Smooth muscle cell of bladder (primary cell): Measurements from ENCODE around the gene UBQLN3. TPM values are rescaled to one million over a fixed set of nuclear protein-coding genes. Genes with fewer than 3 reads are reported as not detected.

Source experiments
- total RNA-seq: library from RNA; depleted of rRNA; stranded (reverse); fragments of >200 nt; gene quantifications from 2 replicates; pipeline ENCODE4 v1.2.3, GENCODE V29; 2014

Gene UBQLN3
- total RNA-seq = under 0.01 and 0.14 TPM in 2 replicates

DNA sequence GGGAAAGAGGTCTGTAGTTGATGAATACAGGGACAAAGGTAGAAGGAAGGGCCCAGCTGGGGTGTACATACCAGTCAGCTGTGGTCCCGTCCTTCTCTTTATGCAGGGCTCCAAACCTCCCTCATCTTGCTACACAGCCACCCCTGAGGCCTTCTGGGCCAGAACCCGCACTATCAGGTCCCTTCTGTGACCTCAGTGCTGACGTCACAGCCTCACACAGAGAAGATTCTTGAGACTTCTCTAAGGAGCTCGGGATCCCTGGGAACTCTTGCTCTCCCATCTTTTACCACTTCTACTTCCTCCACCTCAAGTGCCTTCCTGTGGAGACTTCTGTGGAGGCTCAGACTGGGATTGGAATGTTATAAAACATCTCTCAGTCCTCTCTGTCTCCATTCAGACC is at the start of gene UBQLN3:
TSS of gene UBQLN3 (minus strand) at position 155 of the 400 bp plus-strand sequence. CDS start 399 bp downstream, outside the sequence.

DNA sequence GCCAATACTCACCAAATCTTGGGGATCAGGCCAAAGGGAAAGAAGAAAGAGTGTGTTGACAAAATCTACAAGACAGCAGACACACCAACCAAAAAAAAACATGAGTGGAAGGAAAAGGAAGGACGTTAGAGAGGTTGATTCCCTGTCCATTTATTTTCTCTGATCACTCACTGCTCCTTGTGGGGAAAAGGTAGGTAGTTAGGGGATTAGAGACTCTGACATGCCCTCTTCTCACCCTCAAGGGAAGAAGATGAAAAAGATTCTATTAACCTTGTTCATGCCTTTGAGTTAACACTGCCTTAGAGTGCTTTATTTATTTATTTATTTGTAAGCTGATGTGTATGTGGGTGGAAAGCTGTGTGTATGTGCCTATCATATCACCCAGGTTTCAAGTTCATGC is 38.7 kb upstream of the UBQLN3 start, which contains the start of gene OR52H1:
TSS of gene OR52H1 (minus strand) at position 101 of the 400 bp plus-strand sequence. CDS start 3,035 bp downstream, outside the sequence.

DNA sequence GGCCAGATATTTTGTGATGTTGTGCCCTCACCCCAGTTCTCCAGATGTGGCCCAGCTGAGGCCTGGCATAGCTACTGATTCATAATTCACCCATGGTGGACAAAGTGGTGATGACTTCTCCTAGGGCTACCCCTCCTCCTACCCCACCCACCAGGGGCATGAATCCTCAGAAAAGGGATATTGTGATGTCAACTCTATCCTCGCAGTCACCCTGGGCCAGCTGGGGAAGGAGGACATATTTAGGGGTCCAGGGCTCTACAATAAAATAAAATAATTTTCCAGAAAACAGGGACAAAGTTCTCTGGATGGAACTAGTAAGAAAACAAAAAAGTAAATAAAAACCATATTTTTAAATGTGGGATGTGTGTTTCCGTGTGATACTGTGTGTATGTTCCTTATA is 6.8 kb upstream of the UBQLN3 start, which contains the start of gene UBQLNL:
TSS of gene UBQLNL (minus strand) at position 101 of the 400 bp plus-strand sequence. CDS start 258 bp downstream, outside the sequence.

DNA sequence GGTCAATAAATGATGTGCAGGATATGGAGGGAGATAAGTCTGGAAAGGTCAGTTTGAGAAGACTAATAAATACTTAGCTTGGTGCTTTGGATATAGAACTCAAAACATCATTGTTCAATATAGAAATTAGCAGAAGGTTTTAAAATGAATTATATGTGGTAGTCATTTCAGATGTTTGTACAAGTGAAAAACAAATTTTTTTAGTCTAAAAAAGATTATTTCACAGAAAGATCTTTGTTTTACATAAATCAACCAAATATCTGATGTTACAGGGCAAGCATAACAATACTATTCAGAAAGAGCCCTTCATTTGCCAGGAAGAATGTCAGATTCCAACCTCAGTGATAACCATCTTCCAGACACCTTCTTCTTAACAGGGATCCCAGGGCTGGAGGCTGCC is 21.4 kb downstream of the UBQLN3 start, which contains the start of gene OR52D1:
TSS of gene OR52D1 (plus strand) at position 301 of the 400 bp plus-strand sequence. CDS start at position 323, 22 bp downstream.

Other genes starting within 250 kb of the UBQLN3 start
- gene HBE1, start 240.0 kb downstream of the UBQLN3 start, total RNA-seq = 0.14 TPM in 1 of 2 replicates, not detected in the other
- not detected in 2 replicates for gene OR51B4, start 208.0 kb downstream of the UBQLN3 start, total RNA-seq
- 0.18 TPM in 1 of 2 replicates, not detected in the other for gene OR51B2, start 185.7 kb downstream of the UBQLN3 start, total RNA-seq
- 0.18 and 0.28 TPM in 2 replicates for gene OR51B5, start 166.4 kb downstream of the UBQLN3 start, total RNA-seq
- not detected in 2 replicates for gene OR51B6, start 158.4 kb downstream of the UBQLN3 start, total RNA-seq
- not detected in 2 replicates for gene OR51M1, start 126.1 kb downstream of the UBQLN3 start, total RNA-seq
- not detected in 2 replicates for gene OR51Q1, start 87.8 kb downstream of the UBQLN3 start, total RNA-seq
- 0.28 TPM in 1 of 2 replicates, not detected in the other for gene OR51I1, start 68.4 kb downstream of the UBQLN3 start, total RNA-seq
- gene OR51I2, start 60.6 kb downstream of the UBQLN3 start, total RNA-seq = not detected in 2 replicates
- not detected in 2 replicates for gene OR52D1, start 21.3 kb downstream of the UBQLN3 start, total RNA-seq
- 0.14 and 0.18 TPM in 2 replicates for gene UBQLNL, start 6.7 kb upstream of the UBQLN3 start, total RNA-seq
- 0.43 and 0.65 TPM in 2 replicates for gene OR52H1, start 38.6 kb upstream of the UBQLN3 start, total RNA-seq
- gene OR52B6, start 70.9 kb upstream of the UBQLN3 start, total RNA-seq = not detected in 2 replicates
- 3.0 and 4.6 TPM in 2 replicates for gene TRIM6, start 86.7 kb upstream of the UBQLN3 start, total RNA-seq
- 8.7 and 11.4 TPM in 2 replicates for gene TRIM34, start 115.0 kb upstream of the UBQLN3 start, total RNA-seq
- 38.5 and 43.5 TPM in 2 replicates for gene TRIM5, start 175.1 kb upstream of the UBQLN3 start, total RNA-seq
- 82.2 and 84.5 TPM in 2 replicates for gene TRIM22, start 179.8 kb upstream of the UBQLN3 start, total RNA-seq
- not detected in 2 replicates for gene OR56B1, start 226.5 kb upstream of the UBQLN3 start, total RNA-seq
- gene OR52N4, start 244.3 kb upstream of the UBQLN3 start, total RNA-seq = not detected in 2 replicates